Measurements from ENCODE around the gene CABCOCO1. TPM values are rescaled to one million over a fixed set of nuclear protein-coding genes. Genes with fewer than 3 reads are reported as not detected.

Gene CABCOCO1
- total and polyA plus RNA-seq, 9 of the 15 experiments (the other 6 are each of a cell fraction or from before 2014, with no cell fraction given), result 0.04 TPM; not detected in 8

DNA sequence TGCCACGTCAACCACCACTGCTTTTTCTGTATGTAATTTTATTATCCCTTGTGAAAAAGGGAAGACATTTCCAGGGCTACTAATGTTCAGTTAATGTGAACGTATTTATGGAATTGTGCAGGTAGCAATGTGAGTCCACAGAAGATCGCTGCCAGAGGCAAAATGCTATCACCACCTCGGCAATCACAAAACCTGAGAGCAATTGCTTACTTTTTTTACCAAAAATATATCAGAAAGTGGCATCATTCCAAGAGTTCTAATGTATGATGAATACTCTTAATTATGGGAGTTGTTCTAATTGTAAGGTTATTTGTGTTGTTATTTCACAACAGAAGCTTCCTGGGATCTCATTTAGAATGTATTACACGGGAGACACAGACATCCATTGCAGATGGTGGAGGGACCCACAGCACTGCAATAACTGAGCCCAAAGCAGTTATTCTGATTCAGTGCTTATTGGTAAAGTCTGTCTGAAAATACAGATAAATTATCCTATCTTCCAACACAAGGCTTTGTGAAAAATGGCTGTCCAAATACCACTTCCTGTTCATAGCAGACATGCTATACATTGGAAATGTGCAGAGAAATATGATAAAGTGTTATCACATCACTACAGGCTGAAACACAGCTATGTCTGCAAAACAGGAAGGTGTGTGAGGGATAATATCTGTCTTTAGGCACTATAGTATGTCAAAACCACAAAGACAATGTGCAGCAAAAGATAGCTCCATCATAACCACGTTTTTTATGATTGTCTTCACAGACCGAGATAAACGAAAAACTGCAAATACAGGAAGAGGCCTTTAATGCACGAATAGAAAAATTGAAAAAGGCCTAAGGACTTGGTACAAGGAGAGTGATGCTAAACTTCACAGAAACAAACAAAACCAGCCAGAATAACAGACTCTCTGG, 102.7 kb downstream of the CABCOCO1 start (continued):
- TF ChIP-seq, protein P1, sequence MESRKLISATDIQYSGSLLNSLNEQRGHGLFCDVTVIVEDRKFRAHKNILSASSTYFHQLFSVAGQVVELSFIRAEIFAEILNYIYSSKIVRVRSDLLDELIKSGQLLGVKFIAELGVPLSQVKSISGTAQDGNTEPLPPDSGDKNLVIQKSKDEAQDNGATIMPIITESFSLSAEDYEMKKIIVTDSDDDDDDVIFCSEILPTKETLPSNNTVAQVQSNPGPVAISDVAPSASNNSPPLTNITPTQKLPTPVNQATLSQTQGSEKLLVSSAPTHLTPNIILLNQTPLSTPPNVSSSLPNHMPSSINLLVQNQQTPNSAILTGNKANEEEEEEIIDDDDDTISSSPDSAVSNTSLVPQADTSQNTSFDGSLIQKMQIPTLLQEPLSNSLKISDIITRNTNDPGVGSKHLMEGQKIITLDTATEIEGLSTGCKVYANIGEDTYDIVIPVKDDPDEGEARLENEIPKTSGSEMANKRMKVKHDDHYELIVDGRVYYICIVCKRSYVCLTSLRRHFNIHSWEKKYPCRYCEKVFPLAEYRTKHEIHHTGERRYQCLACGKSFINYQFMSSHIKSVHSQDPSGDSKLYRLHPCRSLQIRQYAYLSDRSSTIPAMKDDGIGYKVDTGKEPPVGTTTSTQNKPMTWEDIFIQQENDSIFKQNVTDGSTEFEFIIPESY (CRISPR knock-in tag; IDR thresholded peaks at IDR 0.05), result peak; percentile 82
- TF ChIP-seq RAD51 (IDR thresholded peaks at IDR 0.05; ENCODE audit: borderline replicate concordance, low read depth), result peak; percentile 76; the same call in 1 of the 2 replicates
- TF ChIP-seq, protein P2, sequence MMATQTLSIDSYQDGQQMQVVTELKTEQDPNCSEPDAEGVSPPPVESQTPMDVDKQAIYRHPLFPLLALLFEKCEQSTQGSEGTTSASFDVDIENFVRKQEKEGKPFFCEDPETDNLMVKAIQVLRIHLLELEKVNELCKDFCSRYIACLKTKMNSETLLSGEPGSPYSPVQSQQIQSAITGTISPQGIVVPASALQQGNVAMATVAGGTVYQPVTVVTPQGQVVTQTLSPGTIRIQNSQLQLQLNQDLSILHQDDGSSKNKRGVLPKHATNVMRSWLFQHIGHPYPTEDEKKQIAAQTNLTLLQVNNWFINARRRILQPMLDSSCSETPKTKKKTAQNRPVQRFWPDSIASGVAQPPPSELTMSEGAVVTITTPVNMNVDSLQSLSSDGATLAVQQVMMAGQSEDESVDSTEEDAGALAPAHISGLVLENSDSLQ (IDR thresholded peaks at IDR 0.05), result peak; percentile 93
- TF ChIP-seq, protein P3, sequence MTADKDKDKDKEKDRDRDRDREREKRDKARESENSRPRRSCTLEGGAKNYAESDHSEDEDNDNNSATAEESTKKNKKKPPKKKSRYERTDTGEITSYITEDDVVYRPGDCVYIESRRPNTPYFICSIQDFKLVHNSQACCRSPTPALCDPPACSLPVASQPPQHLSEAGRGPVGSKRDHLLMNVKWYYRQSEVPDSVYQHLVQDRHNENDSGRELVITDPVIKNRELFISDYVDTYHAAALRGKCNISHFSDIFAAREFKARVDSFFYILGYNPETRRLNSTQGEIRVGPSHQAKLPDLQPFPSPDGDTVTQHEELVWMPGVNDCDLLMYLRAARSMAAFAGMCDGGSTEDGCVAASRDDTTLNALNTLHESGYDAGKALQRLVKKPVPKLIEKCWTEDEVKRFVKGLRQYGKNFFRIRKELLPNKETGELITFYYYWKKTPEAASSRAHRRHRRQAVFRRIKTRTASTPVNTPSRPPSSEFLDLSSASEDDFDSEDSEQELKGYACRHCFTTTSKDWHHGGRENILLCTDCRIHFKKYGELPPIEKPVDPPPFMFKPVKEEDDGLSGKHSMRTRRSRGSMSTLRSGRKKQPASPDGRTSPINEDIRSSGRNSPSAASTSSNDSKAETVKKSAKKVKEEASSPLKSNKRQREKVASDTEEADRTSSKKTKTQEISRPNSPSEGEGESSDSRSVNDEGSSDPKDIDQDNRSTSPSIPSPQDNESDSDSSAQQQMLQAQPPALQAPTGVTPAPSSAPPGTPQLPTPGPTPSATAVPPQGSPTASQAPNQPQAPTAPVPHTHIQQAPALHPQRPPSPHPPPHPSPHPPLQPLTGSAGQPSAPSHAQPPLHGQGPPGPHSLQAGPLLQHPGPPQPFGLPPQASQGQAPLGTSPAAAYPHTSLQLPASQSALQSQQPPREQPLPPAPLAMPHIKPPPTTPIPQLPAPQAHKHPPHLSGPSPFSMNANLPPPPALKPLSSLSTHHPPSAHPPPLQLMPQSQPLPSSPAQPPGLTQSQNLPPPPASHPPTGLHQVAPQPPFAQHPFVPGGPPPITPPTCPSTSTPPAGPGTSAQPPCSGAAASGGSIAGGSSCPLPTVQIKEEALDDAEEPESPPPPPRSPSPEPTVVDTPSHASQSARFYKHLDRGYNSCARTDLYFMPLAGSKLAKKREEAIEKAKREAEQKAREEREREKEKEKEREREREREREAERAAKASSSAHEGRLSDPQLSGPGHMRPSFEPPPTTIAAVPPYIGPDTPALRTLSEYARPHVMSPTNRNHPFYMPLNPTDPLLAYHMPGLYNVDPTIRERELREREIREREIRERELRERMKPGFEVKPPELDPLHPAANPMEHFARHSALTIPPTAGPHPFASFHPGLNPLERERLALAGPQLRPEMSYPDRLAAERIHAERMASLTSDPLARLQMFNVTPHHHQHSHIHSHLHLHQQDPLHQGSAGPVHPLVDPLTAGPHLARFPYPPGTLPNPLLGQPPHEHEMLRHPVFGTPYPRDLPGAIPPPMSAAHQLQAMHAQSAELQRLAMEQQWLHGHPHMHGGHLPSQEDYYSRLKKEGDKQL (CRISPR knock-in tag; IDR thresholded peaks at IDR 0.05; ENCODE audit: borderline replicate concordance), result peak; percentile 94; the same call in 1 of the 2 replicates
- TF ChIP-seq, protein P4, sequence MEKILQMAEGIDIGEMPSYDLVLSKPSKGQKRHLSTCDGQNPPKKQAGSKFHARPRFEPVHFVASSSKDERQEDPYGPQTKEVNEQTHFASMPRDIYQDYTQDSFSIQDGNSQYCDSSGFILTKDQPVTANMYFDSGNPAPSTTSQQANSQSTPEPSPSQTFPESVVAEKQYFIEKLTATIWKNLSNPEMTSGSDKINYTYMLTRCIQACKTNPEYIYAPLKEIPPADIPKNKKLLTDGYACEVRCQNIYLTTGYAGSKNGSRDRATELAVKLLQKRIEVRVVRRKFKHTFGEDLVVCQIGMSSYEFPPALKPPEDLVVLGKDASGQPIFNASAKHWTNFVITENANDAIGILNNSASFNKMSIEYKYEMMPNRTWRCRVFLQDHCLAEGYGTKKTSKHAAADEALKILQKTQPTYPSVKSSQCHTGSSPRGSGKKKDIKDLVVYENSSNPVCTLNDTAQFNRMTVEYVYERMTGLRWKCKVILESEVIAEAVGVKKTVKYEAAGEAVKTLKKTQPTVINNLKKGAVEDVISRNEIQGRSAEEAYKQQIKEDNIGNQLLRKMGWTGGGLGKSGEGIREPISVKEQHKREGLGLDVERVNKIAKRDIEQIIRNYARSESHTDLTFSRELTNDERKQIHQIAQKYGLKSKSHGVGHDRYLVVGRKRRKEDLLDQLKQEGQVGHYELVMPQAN (IDR thresholded peaks at IDR 0.05; ENCODE audit: borderline replicate concordance), result no peak
- 0 out of 2 replicates have a peak, but pooled peaks have one; percentile 37 for TF ChIP-seq HCFC1 (IDR thresholded peaks at IDR 0.05; ENCODE audit: low read depth, low read length)
- peak; percentile 100 for TF ChIP-seq SOX6 (IDR thresholded peaks at IDR 0.05)
- TF ChIP-seq SPI1 (IDR thresholded peaks at IDR 0.05; ENCODE audit: borderline replicate concordance, low read depth, low read length), result peak; percentile 91
- TF ChIP-seq, protein P5, sequence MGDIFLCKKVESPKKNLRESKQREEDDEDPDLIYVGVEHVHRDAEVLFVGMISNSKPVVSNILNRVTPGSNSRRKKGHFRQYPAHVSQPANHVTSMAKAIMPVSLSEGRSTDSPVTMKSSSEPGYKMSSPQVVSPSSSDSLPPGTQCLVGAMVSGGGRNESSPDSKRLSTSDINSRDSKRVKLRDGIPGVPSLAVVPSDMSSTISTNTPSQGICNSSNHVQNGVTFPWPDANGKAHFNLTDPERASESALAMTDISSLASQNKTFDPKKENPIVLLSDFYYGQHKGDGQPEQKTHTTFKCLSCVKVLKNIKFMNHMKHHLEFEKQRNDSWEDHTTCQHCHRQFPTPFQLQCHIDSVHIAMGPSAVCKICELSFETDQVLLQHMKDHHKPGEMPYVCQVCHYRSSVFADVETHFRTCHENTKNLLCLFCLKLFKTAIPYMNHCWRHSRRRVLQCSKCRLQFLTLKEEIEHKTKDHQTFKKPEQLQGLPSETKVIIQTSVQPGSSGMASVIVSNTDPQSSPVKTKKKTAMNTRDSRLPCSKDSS (IDR thresholded peaks at IDR 0.05; ENCODE audit: low read depth, partially characterized antibody), result no peak
- TF ChIP-seq MCM2 (IDR thresholded peaks at IDR 0.05; ENCODE audit: low read depth), result no peak
- TF ChIP-seq, protein P6, sequence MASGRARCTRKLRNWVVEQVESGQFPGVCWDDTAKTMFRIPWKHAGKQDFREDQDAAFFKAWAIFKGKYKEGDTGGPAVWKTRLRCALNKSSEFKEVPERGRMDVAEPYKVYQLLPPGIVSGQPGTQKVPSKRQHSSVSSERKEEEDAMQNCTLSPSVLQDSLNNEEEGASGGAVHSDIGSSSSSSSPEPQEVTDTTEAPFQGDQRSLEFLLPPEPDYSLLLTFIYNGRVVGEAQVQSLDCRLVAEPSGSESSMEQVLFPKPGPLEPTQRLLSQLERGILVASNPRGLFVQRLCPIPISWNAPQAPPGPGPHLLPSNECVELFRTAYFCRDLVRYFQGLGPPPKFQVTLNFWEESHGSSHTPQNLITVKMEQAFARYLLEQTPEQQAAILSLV (tag; IDR thresholded peaks at IDR 0.05), result peak; percentile 15; the same call in 1 of the 2 replicates

All from K562 (cell line).